ENCODE results near the gene CDH11. TPM values are rescaled to one million over a fixed set of nuclear protein-coding genes. Genes with fewer than 3 reads are reported as not detected.

CDH11 gene
- total RNA-seq, 4 donors from 2014 or later, result 13.0 to 37.7 (median 27.8) TPM

DNA sequence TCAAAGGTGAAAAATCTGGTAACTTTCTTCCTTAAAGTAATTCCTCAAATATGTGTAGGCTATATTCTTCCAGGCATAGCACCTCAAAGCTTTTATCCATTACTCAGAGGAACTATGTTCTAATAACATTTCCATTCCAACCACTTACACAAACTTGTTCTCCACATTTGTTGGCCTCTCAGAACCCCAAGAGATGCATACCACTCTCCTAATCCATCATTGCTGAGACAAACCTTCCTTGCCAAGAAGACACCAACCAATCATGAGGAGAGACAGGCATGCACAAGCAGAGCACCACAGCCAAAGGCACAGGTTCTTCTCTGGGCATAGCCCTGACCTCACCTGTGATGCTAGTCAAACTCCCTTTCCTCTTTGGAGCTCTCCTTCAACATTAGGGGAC lies 20.9 kb downstream of the CDH11 start:
- Histone ChIP-seq H3K27ac (no peak overlapping the region), H3K4me3 (replicated peaks in 1 of 3) (no peak overlapping the region), H3K27me3 (no peaks in the 10 kb centered on the region), H3K9me3 (no peaks in the 10 kb centered on the region), H3K36me3 (no peaks in the 10 kb centered on the region), H3K4me1 (no peaks in the 10 kb centered on the region)
- intact Hi-C loops (cut with DNase I), result no loop called here
- DNase-seq, result no peak
- no peak for TF ChIP-seq POLR2A (IDR thresholded peaks at IDR 0.05)
- TF ChIP-seq, protein P1, sequence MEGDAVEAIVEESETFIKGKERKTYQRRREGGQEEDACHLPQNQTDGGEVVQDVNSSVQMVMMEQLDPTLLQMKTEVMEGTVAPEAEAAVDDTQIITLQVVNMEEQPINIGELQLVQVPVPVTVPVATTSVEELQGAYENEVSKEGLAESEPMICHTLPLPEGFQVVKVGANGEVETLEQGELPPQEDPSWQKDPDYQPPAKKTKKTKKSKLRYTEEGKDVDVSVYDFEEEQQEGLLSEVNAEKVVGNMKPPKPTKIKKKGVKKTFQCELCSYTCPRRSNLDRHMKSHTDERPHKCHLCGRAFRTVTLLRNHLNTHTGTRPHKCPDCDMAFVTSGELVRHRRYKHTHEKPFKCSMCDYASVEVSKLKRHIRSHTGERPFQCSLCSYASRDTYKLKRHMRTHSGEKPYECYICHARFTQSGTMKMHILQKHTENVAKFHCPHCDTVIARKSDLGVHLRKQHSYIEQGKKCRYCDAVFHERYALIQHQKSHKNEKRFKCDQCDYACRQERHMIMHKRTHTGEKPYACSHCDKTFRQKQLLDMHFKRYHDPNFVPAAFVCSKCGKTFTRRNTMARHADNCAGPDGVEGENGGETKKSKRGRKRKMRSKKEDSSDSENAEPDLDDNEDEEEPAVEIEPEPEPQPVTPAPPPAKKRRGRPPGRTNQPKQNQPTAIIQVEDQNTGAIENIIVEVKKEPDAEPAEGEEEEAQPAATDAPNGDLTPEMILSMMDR (IDR thresholded peaks at IDR 0.05), result no peak

DNA sequence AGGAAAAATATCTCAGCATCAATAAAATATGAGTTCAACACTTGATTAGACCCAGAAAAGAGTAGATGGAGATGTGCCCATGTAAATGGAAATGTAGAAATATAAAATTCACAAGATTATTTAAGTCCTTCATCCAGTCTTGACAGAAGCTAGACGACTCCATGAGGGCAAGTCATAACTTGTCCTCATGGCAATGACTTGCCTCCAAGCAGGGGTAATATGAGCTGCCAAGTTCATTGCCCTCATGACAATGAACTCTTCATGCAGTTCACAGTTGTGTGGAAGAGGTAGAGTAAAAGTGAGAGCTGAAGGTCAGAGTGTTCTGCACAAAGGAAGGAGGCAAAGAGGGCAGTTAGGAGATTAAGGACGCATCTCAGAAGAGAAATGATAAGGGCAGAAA lies 22.3 kb downstream of the CDH11 start:
- Histone ChIP-seq H3K27me3 (no peaks in the 10 kb centered on the region), H3K4me3 (replicated peaks in 1 of 3) (no peak overlapping the region), H3K9me3 (no peaks in the 10 kb centered on the region), H3K27ac (no peak overlapping the region), H3K36me3 (no peaks in the 10 kb centered on the region), H3K4me1 (no peaks in the 10 kb centered on the region)
- no peak for DNase-seq
- intact Hi-C loops (cut with DNase I), result no loop called here
- TF ChIP-seq POLR2A (IDR thresholded peaks at IDR 0.05), result no peak
- TF ChIP-seq, protein P1 (IDR thresholded peaks at IDR 0.05), result no peak
- 92 to 93% methylated on average over 2 of the region's 2 CpGs for WGBS, 2 donors

DNA sequence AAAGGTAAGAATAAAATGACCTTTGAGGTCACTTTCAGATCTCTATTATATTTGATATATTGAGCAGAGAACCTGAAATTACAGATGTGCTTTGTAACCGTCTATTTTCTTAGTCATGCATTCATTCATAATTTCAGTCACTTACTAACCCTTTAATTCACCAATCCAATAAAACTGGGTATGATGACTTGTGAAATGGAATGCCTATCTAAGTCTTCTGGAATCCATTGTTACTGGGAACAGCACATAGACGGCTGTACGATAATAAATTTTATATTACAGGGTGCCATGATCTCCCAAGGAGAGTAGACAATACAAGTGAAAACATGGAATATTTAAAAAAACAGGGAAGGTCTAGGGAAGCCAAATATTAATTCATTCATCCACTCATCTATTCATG lies 22.9 kb downstream of the CDH11 start:
- Histone ChIP-seq H3K4me1 (no peaks in the 10 kb centered on the region), H3K27me3 (no peaks in the 10 kb centered on the region), H3K27ac (no peak overlapping the region), H3K4me3 (replicated peaks in 1 of 3) (no peak overlapping the region), H3K9me3 (no peaks in the 10 kb centered on the region), H3K36me3 (no peaks in the 10 kb centered on the region)
- 91% methylated on average over 3 of the region's 3 CpGs for WGBS, 2 donors
- DNase-seq, result no peak
- intact Hi-C loops (cut with DNase I), result no loop called here
- TF ChIP-seq, protein P1 (IDR thresholded peaks at IDR 0.05), result no peak
- no peak for TF ChIP-seq POLR2A (IDR thresholded peaks at IDR 0.05)

DNA sequence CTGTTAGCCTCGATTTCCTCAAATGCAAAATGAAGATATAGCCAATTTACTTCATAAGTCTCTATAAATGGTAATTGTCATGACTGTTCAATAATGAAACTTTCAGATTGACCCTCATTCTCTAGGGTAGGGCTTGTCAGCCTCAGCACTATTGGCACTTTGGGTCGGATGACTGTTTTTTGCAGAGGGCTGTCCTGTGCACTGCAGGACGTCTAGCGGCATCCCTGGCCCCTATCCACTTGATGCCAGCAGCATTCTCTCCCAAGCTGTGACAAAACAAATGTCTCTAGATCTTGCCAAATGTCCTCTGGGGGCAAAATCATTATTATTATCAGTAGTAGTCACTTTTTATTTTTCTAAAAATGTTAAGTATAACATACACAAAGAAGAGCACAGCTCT lies 24.6 kb downstream of the CDH11 start:
- no peak for DNase-seq
- Histone ChIP-seq H3K4me1 (no peaks in the 10 kb centered on the region), H3K36me3 (no peaks in the 10 kb centered on the region), H3K4me3 (replicated peaks in 1 of 3) (no peak overlapping the region), H3K27me3 (no peaks in the 10 kb centered on the region), H3K27ac (no peak overlapping the region), H3K9me3 (no peaks in the 10 kb centered on the region)
- WGBS, 2 donors, result 73 to 77% methylated on average over 4 of the region's 4 CpGs
- TF ChIP-seq POLR2A (IDR thresholded peaks at IDR 0.05), result no peak
- TF ChIP-seq, protein P1 (IDR thresholded peaks at IDR 0.05), result no peak
- intact Hi-C loops (cut with DNase I), result no loop called here

DNA sequence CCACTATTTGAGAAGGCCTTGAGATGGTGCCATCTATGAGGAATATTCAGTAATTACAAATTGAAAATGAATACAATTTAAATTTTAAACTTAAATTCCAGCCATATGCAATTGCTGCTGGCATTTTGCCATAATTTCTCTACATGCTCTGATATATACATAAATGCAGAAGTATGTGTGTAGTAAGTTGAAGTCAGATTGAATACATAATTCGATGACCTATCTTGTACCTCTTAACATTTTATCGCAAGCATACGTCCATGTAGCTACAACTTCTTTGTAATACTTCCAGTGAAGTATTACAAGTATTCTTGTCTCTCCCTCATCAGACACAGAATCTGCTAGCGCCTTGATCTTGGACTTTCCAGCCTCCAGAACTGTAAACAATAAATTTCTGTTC lies 26.0 kb downstream of the CDH11 start:
- H3K9me3 ChIP-seq, result no peaks in the 10 kb centered on the region
- intact Hi-C loops (cut with DNase I), result no loop called here
- H3K27me3 ChIP-seq, result no peaks in the 10 kb centered on the region
- H3K4me3 ChIP-seq (replicated peaks in 1 of 3), result no peak overlapping the region
- DNase-seq, result no peak
- TF ChIP-seq, protein P1 (IDR thresholded peaks at IDR 0.05), result no peak
- no peak for TF ChIP-seq POLR2A (IDR thresholded peaks at IDR 0.05)
- no peaks in the 10 kb centered on the region for H3K36me3 ChIP-seq
- H3K4me1 ChIP-seq, result no peaks in the 10 kb centered on the region
- no peak overlapping the region for H3K27ac ChIP-seq
- WGBS, 2 donors, result 70 to 72% methylated on average over 4 of the region's 4 CpGs

Data from thyroid gland (tissue), 4 donors.